ENCODE data around the gene PPP2R1A. TPM values are rescaled to one million over a fixed set of nuclear protein-coding genes. Genes with fewer than 3 reads are reported as not detected.

The PPP2R1A gene
- total RNA-seq = 265 and 317 TPM in 2 replicates

GRCh38 chr19:52189735-52190486, at the start of gene PPP2R1A:
Gene PPP2R1A, plus strand, starts transcription at chr19:52190052. Its CDS starts 45 bp downstream, at chr19:52190097.

GRCh38 chr19:52171321-52172169, 18.3 kb upstream of the PPP2R1A start, which contains the start of gene ZNF836:
Gene ZNF836, minus strand, starts transcription at chr19:52171621. Its CDS starts 3,549 bp downstream, at chr19:52168072.

GRCh38 chr19:52269338-52270261, 79.7 kb downstream of the PPP2R1A start, which contains the start of gene ZNF766:
Gene ZNF766, plus strand, starts transcription at chr19:52269587. Its CDS starts 27 bp downstream, at chr19:52269614.

Other genes starting within 250 kb of the PPP2R1A start
- gene ZNF350, start 203.2 kb upstream of the PPP2R1A start, total RNA-seq = 2.0 and 2.7 TPM in 2 replicates
- gene ZNF615, start 181.8 kb upstream of the PPP2R1A start, total RNA-seq = 2.9 and 3.2 TPM in 2 replicates
- gene ZNF614, start 161.7 kb upstream of the PPP2R1A start, total RNA-seq = 3.9 and 4.1 TPM in 2 replicates
- gene ZNF432, start 141.2 kb upstream of the PPP2R1A start, total RNA-seq = 2.1 and 3.4 TPM in 2 replicates
- 4.2 TPM in 2 replicates for gene ZNF841, start 94.3 kb upstream of the PPP2R1A start, total RNA-seq
- 3.3 and 4.4 TPM in 2 replicates for gene ZNF616, start 50.1 kb upstream of the PPP2R1A start, total RNA-seq
- gene ZNF836, start 18.4 kb upstream of the PPP2R1A start, total RNA-seq = 2.0 and 2.2 TPM in 2 replicates
- 6.5 and 7.2 TPM in 2 replicates for gene ZNF766, start 79.5 kb downstream of the PPP2R1A start, total RNA-seq
- 3.9 and 9.0 TPM in 2 replicates for gene ZNF480, start 107.1 kb downstream of the PPP2R1A start, total RNA-seq
- 0.65 and 2.2 TPM in 2 replicates for gene ZNF610, start 146.2 kb downstream of the PPP2R1A start, total RNA-seq
- gene ZNF880, start 179.9 kb downstream of the PPP2R1A start, total RNA-seq = 10.6 and 18.4 TPM in 2 replicates
- 1.8 and 5.2 TPM in 2 replicates for gene ZNF528, start 207.8 kb downstream of the PPP2R1A start, total RNA-seq
- not detected in 2 replicates for gene ZNF534, start 239.1 kb downstream of the PPP2R1A start, total RNA-seq